Measurements from ENCODE around the gene CLEC20A. TPM values are rescaled to one million over a fixed set of nuclear protein-coding genes. Genes with fewer than 3 reads are reported as not detected.

Gene CLEC20A
- total RNA-seq (2021; fragmentation: NEBNext Ultra II Directional; extraction: Animal tissue kit (Norgen Biotek cat#: 25700)): not detected in 2 replicates
- polyA plus RNA-seq (2011; rRNA removed): not detected in 2 replicates
- not detected for polyA plus RNA-seq (2011; cell fraction: cytosol; rRNA removed)
- not detected for polyA plus RNA-seq (2011; cell fraction: nucleus; rRNA removed)
- not detected in 4 replicates for polyA plus RNA-seq (2012, experiment 1 of 2)
- polyA plus RNA-seq (2012, experiment 2 of 2): not detected
- polyA plus RNA-seq (2013, experiment 1 of 2): not detected
- not detected for polyA plus RNA-seq (2013, experiment 2 of 2)
- not detected in 2 replicates for polyA minus RNA-seq (2011; rRNA and poly(A)+ RNA removed)
- not detected for polyA minus RNA-seq (2011; cell fraction: cytosol; rRNA and poly(A)+ RNA removed)
- not detected for polyA minus RNA-seq (2011; cell fraction: nucleus; rRNA and poly(A)+ RNA removed)
- long read RNA-seq, experiment 1: 0 reads
- long read RNA-seq, experiment 2: 0 reads

- Histone ChIP-seq H3K4me1 (replicated peaks in 1 of 4; ENCODE audit: control insufficient read depth in 3 of 4, insufficient read depth in 4 of 4, low read length in 3 of 4) (no peaks in the 10 kb centered on the region; a peak in 1 of 7 replicates), H3K23ac (ENCODE audit: insufficient read length) (no peak within 1 kb of the TSS), H3K79me1 (ENCODE audit: low read depth, low read length) (no peaks in the 10 kb centered on the region), H3K4ac (replicated peaks; ENCODE audit: insufficient read length, low read depth, low read length) (no peak within 1 kb of the TSS), H4K91ac (replicated peaks; ENCODE audit: insufficient read length, low read length) (no peak within 1 kb of the TSS), H3K4me2 (ENCODE audit: insufficient read depth in 1 of 2, low read depth in 2 of 2, low read length in 2 of 2) (no peak within 1 kb of the TSS), H3K18ac (ENCODE audit: extremely low read depth, low read length) (no peak within 1 kb of the TSS), H3K9me3 (ENCODE audit: insufficient read depth in 2 of 2, low read depth in 1 of 2, low read length in 1 of 2) (no peaks in the 10 kb centered on the region), H2BK5ac (ENCODE audit: low read depth, low read length) (no peak within 1 kb of the TSS), H3K4me3 (ENCODE audit: extremely low read depth in 1 of 4, insufficient read depth in 2 of 4, low read depth in 3 of 4, low read length in 4 of 4) (no peak within 1 kb of the TSS), H2BK120ac (replicated peaks; ENCODE audit: low read depth, low read length) (no peak within 1 kb of the TSS), H3K9ac (replicated peaks in 1 of 4; ENCODE audit: extremely low read depth in 1 of 4, low read depth in 3 of 4, low read length in 3 of 4) (no peak within 1 kb of the TSS), H3K56ac (replicated peaks; ENCODE audit: insufficient read length, low read depth, low read length) (no peak within 1 kb of the TSS), H3K36me3 (ENCODE audit: control insufficient read depth in 2 of 4, insufficient read depth in 4 of 4, low read length in 3 of 4) (no peaks in the 10 kb centered on the region), H3K27ac (ENCODE audit: low read depth, low read length) (no peak within 1 kb of the TSS), H2AK5ac (ENCODE audit: low read depth, low read length) (no peak within 1 kb of the TSS), H3K14ac (ENCODE audit: insufficient read length) (no peak within 1 kb of the TSS), H4K20me1 (replicated peaks in 1 of 2; ENCODE audit: control insufficient read depth in 1 of 2, insufficient read depth in 2 of 2, low read length in 2 of 2) (no peaks in the 10 kb centered on the region), H2BK12ac (ENCODE audit: low read depth, low read length) (no peak within 1 kb of the TSS), H3K23me2 (ENCODE audit: low read depth, low read length) (no peaks in the 10 kb centered on the region; the same call in 1 of the 2 replicates), H4K8ac (ENCODE audit: extremely low read depth, insufficient read depth, low read length) (no peak within 1 kb of the TSS; the same call in 1 of the 2 replicates), H2BK20ac (ENCODE audit: low read length) (no peak within 1 kb of the TSS), H3K79me2 (ENCODE audit: control insufficient read depth in 1 of 2, insufficient read depth in 2 of 2, low read length in 2 of 2) (no peaks in the 10 kb centered on the region), H2AFZ (ENCODE audit: low read length) (no peak within 1 kb of the TSS; the same call in 1 of the 2 replicates), H4K5ac (ENCODE audit: insufficient read length, low read depth, low read length) (no peak within 1 kb of the TSS), H2BK15ac (ENCODE audit: low read length) (no peak within 1 kb of the TSS), H3K27me3 (replicated peaks in 1 of 4; ENCODE audit: control insufficient read depth in 3 of 4, extremely low read depth in 1 of 4, insufficient read depth in 3 of 4, low read length in 3 of 4) (no peaks in the 10 kb centered on the region)
- ChIA-PET POLR2A (ENCODE audit: partially characterized antibody) (no interaction called here), CTCF (ENCODE audit: partially characterized antibody) (interaction anchor here (0.7 to 2.1 kb wide), 2 partner anchors 186 to 197 kb away, joined by 3 to 6 read pairs; no protein-coding TSS in a partner anchor)
- FAIRE-seq (no peak), DNase-seq (ENCODE audit: low read depth in 1 of 2, low spot score in 2 of 2) (peak in 1 of 2 experiments; percentile 38)
- 95% methylated on average over 24 of the region's 26 CpGs; no CpG with 5 or more reads in 1 of the 2 experiments for whole genome bisulfite sequencing, 2 experiments (ENCODE audit: extremely low coverage in 1 of 2, insufficient coverage in 1 of 2, insufficient read length in 1 of 2, insufficient replicate concordance in 2 of 2, low coverage in 1 of 2, low lambda C conversion rate in 2 of 2, missing lambda C conversion rate in 1 of 2)
- TF ChIP-seq CTCF (IDR thresholded peaks at IDR 0.05; ENCODE audit: control extremely low read depth in 1 of 3, insufficient read depth in 1 of 3, low read depth in 1 of 3, low read length in 3 of 3): no peak
- no peak for TF ChIP-seq RXRA (IDR thresholded peaks at IDR 0.05; ENCODE audit: insufficient read depth, low read depth, low read length)
- TF ChIP-seq SP4 (IDR thresholded peaks at IDR 0.05; ENCODE audit: low read length): no peak
- no peak for TF ChIP-seq BCL11A (IDR thresholded peaks at IDR 0.05; ENCODE audit: low read depth in 2 of 2, low read length in 2 of 2)
- TF ChIP-seq CREB1 (IDR thresholded peaks at IDR 0.05): no peak
- no peak for TF ChIP-seq RFX5 (IDR thresholded peaks at IDR 0.05; ENCODE audit: borderline replicate concordance, low read depth, low read length)
- no peak for TF ChIP-seq YY1 (IDR thresholded peaks at IDR 0.05; ENCODE audit: low read depth, low read length)
- no peak for TF ChIP-seq TAF7 (optimal IDR thresholded peaks at IDR 0.05; ENCODE audit: borderline replicate concordance, low read depth, low read length)
- TF ChIP-seq JUN (IDR thresholded peaks at IDR 0.05; ENCODE audit: low read depth, low read length): no peak
These were observed at the start of gene CLEC20A for GRCh38 chr1:178496410-178497135. Gene CLEC20A (minus strand): TSS chr1:178496964. CDS start chr1:178496939, 25 bp downstream.

Measured in H1 (cell line).